Naive thymus-derived CD8-positive, alpha-beta T cell (primary cell): ENCODE results near the gene PIH1D1. TPM values are rescaled to one million over a fixed set of nuclear protein-coding genes. Genes with fewer than 3 reads are reported as not detected.
A peak's percentile ranks its signal among the peaks of the same experiment; 100 is the strongest.
"Not testable (repeated sequence)": the region's sequence is repeated elsewhere in the genome, so short reads cannot be mapped to it uniquely, and the experiment has no call there.

Source experiments
- ATAC-seq, 2 donors: fragments of 150-1000 bp; cut with Tn5 transposase in 1 of 2; sonication (Bioruptor Pico), chemical (Tn5 transposase) in 1 of 2; 1 replicate in 1 of 2; 2 replicates in 1 of 2; pipeline ENCODE4 v1.10.0; 2021; ENCODE audit warnings: mild to moderate bottlenecking in 2 of 2, moderate library complexity in 2 of 2
- POLR2A ChIA-PET: fragments of 350-600 bp; sonication (Branson Sonifier 250); formaldehyde crosslinking; loops from one replicate; lab custom pipeline; 2021; ENCODE audit warnings: antibody characterized with exemption; lab: Charles Lee
- DNase-seq, 10 donors: peaks; one replicate each; pipeline versions ENCODE4 v3.0.0 to v3.0.0-alpha.2; 2020 to 2022
- H3K27ac Mint-ChIP-seq, 10 donors: one replicate each; pipeline ENCODE4 v1.8.0; 2020 to 2022; ENCODE audit warnings: mild to moderate bottlenecking in 10 of 10, mixed read lengths in 10 of 10, moderate library complexity in 4 of 10, inconsistent platforms in 1 of 10
- H3K27me3 Mint-ChIP-seq, 5 donors: one replicate each; pipeline ENCODE4 v1.8.0; 2021 to 2022; ENCODE audit warnings: mixed read lengths in 5 of 5
- H3K36me3 Mint-ChIP-seq, 3 donors: one replicate each; pipeline ENCODE4 v1.8.0; 2020 to 2022; ENCODE audit warnings: mixed read lengths in 3 of 3, mild to moderate bottlenecking in 2 of 3, inconsistent platforms in 1 of 3
- H3K4me1 Mint-ChIP-seq, 4 donors: one replicate each; pipeline ENCODE4 v1.8.0; 2021 to 2022; ENCODE audit warnings: mixed read lengths in 4 of 4
- H3K4me3 Mint-ChIP-seq, 10 donors: one replicate each; pipeline ENCODE4 v1.8.0; 2020 to 2022; ENCODE audit warnings: mild to moderate bottlenecking in 10 of 10, mixed read lengths in 10 of 10, moderate library complexity in 6 of 10, inconsistent platforms in 1 of 10
- H3K9me3 Mint-ChIP-seq, 9 donors: one replicate each; pipeline ENCODE4 v1.8.0; 2020 to 2022; ENCODE audit warnings: mixed read lengths in 9 of 9, mild to moderate bottlenecking in 3 of 9, inconsistent platforms in 1 of 9, moderate library complexity in 1 of 9
- polyA plus RNA-seq, 3 donors: library from polyadenylated mRNA; unstranded; fragments of 300-500 nt; fragmentation: Illumina TruSeq; gene quantifications; one replicate each; pipeline ENCODE4 v1.2.3, GENCODE V29; 2021
- total RNA-seq, 8 experiments: library from RNA in 2 of 8; stranded (reverse) in 2 of 8; gene quantifications; one replicate each; pipeline ENCODE4 v1.2.3 and lab custom pipeline; 2021 to 2026

PIH1D1 gene
- total and polyA plus RNA-seq, 5 experiments from 2014 or later, result 85.3 to 179 (median 88.9) TPM

DNA sequence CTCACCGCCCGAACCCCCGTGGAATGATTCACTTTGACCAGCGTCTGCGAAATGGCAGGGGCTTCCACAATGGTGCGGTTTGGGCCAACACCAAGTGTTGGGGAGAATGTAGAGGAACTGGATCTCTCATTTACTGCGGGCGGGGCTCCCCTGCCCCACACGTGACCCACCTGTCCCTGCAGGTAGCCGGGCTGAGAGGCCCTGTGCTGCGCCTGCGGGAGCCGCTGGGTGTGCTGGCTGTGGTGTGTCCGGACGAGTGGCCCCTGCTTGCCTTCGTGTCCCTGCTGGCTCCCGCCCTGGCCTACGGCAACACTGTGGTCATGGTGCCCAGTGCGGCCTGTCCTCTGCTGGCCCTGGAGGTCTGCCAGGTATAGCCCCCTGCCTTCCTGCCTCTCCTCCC, 16.6 kb upstream of the PIH1D1 start:
- Mint-ChIP-seq H3K9me3 (no peaks in the 10 kb centered on the region), H3K27me3 (no peaks in the 10 kb centered on the region), H3K4me3 (peak overlapping the region in 6 of 10 donors; percentile 22 to 98 (median 80)), H3K36me3 (peaks cover 0 to 17% (median 3%) of the 10 kb centered on the region in 3 donors), H3K27ac (peak overlapping the region; percentile 98 to 100 (median 100)), H3K4me1 (peaks cover 14 to 52% (median 42%) of the 10 kb centered on the region in 4 donors)
- DNase-seq, result no peak
- POLR2A ChIA-PET, result interaction anchor here (1.2 to 11.3 kb wide), 4 partner anchors 8 to 67 kb away, joined by 4 to 321 read pairs (median 7); partner anchors contain the start of genes ALDH16A1 and PIH1D1
- ATAC-seq, result no peak

GRCh38 chr19:49465371-49465770, 13.8 kb upstream of the PIH1D1 start:
- no peaks in the 10 kb centered on the region for H3K27me3 Mint-ChIP-seq
- no peak overlapping the region for H3K4me3 Mint-ChIP-seq
- DNase-seq (no peak), ATAC-seq (no peak)
- no peaks in the 10 kb centered on the region for H3K9me3 Mint-ChIP-seq
- peak overlapping the region; percentile 47 to 95 (median 72) for H3K27ac Mint-ChIP-seq
- H3K4me1 Mint-ChIP-seq, result peaks cover 7 to 27% (median 21%) of the 10 kb centered on the region in 4 donors
- POLR2A ChIA-PET, result interaction anchor here (0.9 to 11.3 kb wide), 2 partner anchors 12 to 34 kb away, joined by 3 to 321 read pairs; partner anchors contain the start of genes ALDH16A1 and PIH1D1
- H3K36me3 Mint-ChIP-seq, result peaks cover 0 to 22% (median 3%) of the 10 kb centered on the region in 3 donors

DNA sequence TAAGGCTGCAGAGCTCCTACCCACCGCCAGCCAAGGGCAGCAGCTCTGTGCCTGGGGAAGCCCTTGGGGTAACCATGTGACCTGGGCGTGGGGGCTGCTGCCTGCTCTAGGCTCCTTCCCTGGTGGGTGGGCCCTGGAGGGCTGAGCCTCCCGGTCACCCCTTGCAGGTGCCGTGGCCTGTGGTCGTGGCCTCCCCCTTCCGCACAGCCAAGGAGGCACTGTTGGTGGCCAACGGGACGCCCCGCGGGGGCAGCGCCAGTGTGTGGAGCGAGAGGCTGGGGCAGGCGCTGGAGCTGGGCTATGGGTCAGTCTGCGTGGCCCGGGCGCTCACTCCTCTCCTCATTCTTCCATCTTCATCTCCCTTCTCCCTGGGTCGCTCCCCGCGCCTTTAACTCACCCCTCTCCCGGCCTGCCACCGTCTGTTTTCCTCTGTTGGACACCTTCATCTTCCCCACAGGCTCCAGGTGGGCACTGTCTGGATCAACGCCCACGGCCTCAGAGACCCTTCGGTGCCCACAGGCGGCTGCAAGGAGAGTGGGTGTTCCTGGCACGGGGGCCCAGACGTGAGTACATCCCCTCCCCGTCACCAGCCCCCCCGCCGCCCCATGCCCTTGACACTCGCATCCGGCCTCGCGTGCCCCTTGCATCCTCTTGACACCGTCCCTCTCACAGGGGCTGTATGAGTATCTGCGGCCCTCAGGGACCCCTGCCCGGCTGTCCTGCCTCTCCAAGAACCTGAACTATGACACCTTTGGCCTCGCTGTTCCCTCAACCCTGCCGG, 12.5 kb upstream of the PIH1D1 start:
- Mint-ChIP-seq H3K27ac (peak overlapping the region in 7 of 10 donors; percentile 24 to 95 (median 79)), H3K9me3 (no peaks in the 10 kb centered on the region)
- POLR2A ChIA-PET, result interaction anchor here (11.3 kb wide), 1 partner anchor 11 kb away, joined by 321 read pairs; the partner anchor contains the start of genes ALDH16A1 and PIH1D1

DNA sequence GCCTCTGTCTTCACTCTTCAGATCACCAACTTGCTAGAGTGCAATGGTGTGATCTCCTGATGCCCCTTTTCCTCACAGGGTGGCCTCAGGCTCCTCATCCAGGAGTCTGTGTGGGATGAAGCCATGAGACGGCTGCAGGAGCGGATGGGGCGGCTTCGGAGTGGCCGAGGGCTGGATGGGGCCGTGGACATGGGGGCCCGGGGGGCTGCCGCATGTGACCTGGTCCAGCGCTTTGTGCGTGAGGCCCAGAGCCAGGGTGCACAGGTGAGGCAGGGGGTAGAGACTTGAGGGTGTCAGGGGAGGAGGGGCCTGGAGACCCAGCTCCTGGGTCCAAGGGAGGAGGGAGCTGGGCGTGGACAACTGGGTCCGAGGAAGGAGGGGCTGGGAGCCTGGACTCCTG, 10.9 kb upstream of the PIH1D1 start:
- POLR2A ChIA-PET, result no interaction called here
- H3K9me3 Mint-ChIP-seq, result no peaks in the 10 kb centered on the region
- H3K36me3 Mint-ChIP-seq, result peaks cover 0 to 26% (median 0%) of the 10 kb centered on the region in 3 donors
- H3K4me1 Mint-ChIP-seq, result peaks cover 0 to 11% (median 2%) of the 10 kb centered on the region in 4 donors
- H3K4me3 Mint-ChIP-seq, result no peak overlapping the region
- peak overlapping the region in 6 of 10 donors; percentile 2 to 90 (median 50) for H3K27ac Mint-ChIP-seq
- ATAC-seq (no peak), DNase-seq (no peak)
- H3K27me3 Mint-ChIP-seq, result no peaks in the 10 kb centered on the region

More for the DNA sequence above, 12.5 kb upstream of the PIH1D1 start:
- peaks cover 0 to 29% (median 3%) of the 10 kb centered on the region in 3 donors for H3K36me3 Mint-ChIP-seq
- H3K4me1 Mint-ChIP-seq, result peaks cover 3 to 16% (median 12%) of the 10 kb centered on the region in 4 donors
- no peak overlapping the region for H3K4me3 Mint-ChIP-seq
- DNase-seq, result no peak
- no peak for ATAC-seq
- H3K27me3 Mint-ChIP-seq, result no peaks in the 10 kb centered on the region

DNA sequence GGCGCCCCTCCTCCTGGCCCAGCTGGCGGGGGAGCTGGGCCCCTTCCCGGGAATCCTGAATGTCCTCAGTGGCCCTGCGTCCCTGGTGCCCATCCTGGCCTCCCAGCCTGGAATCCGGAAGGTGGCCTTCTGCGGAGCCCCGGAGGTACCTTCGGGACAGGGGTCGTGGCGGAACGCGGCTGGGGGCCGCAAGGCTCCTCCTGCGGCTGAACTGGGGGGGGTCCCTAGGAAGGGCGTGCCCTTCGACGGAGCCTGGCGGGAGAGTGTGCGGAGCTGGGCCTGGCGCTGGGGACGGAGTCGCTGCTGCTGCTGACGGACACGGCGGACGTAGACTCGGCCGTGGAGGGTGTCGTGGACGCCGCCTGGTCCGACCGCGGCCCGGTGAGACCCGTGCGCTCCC, 10.0 kb upstream of the PIH1D1 start:
- Mint-ChIP-seq H3K9me3 (no peaks in the 10 kb centered on the region), H3K27ac (no peak overlapping the region), H3K27me3 (no peaks in the 10 kb centered on the region), H3K4me3 (no peak overlapping the region), H3K4me1 (peaks cover 0 to 13% (median 5%) of the 10 kb centered on the region in 4 donors), H3K36me3 (peaks cover 0 to 33% (median under 1%) of the 10 kb centered on the region in 3 donors)
- POLR2A ChIA-PET, result interaction anchor here (0.9 kb wide), 1 partner anchor 10 kb away, joined by 8 read pairs; the partner anchor contains the start of gene PIH1D1
- ATAC-seq, result no peak
- no peak for DNase-seq

GRCh38 chr19:49461130-49461529, 9.5 kb upstream of the PIH1D1 start:
- H3K36me3 Mint-ChIP-seq, result peaks cover 0 to 35% (median 6%) of the 10 kb centered on the region in 3 donors
- H3K27ac Mint-ChIP-seq, H3K4me3 Mint-ChIP-seq, H3K27me3 Mint-ChIP-seq, DNase-seq, H3K9me3 Mint-ChIP-seq, ATAC-seq: not testable (repeated sequence)
- POLR2A ChIA-PET, result interaction anchor here (0.9 kb wide), 2 partner anchors 10 to 18 kb away, joined by 3 to 8 read pairs; partner anchors contain the start of gene PIH1D1
- H3K4me1 Mint-ChIP-seq, result peaks cover 0 to 16% (median 7%) of the 10 kb centered on the region in 4 donors

DNA sequence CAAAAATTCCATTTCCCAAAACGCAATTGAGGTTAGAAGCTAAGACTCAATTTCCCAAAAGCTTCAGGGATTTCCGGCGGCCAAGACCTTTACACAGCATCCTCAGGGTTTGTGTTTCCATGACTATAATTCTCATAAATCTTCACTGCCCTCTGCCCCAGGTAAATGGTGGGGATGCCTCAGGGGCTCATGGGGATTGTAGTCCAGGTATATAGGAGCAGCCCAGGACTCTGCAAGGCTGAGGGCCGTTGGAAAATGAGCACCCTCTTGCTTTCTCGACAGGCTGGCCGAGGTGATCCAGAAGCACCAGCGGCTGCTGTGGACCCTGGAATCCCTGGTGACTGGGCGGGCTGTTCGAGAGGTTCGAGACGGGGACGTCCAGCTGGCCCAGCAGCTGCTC, 7.8 kb upstream of the PIH1D1 start:
- no peak for DNase-seq
- Mint-ChIP-seq H3K4me3 (no peak overlapping the region), H3K9me3 (no peaks in the 10 kb centered on the region), H3K4me1 (peaks cover 0 to 26% (median 11%) of the 10 kb centered on the region in 4 donors), H3K36me3 (peaks cover 0 to 37% (median 8%) of the 10 kb centered on the region in 3 donors), H3K27me3 (no peaks in the 10 kb centered on the region), H3K27ac (peak overlapping the region in 2 of 10 donors; percentile 21 to 25)
- ATAC-seq, result no peak
- POLR2A ChIA-PET, result interaction anchor here (1.0 to 1.5 kb wide), 3 partner anchors 10 to 40 kb away, joined by 3 to 5 read pairs (median 3); partner anchors contain the start of gene FLT3LG

- no peaks in the 10 kb centered on the region for H3K9me3 Mint-ChIP-seq
- peaks cover 0 to 32% (median 8%) of the 10 kb centered on the region in 3 donors for H3K36me3 Mint-ChIP-seq
- POLR2A ChIA-PET, result interaction anchor here (0.6 to 12.3 kb wide), 4 partner anchors 10 to 301 kb away, joined by 3 to 321 read pairs (median 4); partner anchors contain the start of gene FLT3LG
- ATAC-seq (no peak), DNase-seq (no peak)
- H3K27me3 Mint-ChIP-seq, result no peaks in the 10 kb centered on the region
- peaks cover 3 to 34% (median 19%) of the 10 kb centered on the region in 4 donors for H3K4me1 Mint-ChIP-seq
- H3K4me3 Mint-ChIP-seq, result no peak overlapping the region
- peak overlapping the region in 1 of 10 donors; percentile 19 for H3K27ac Mint-ChIP-seq
Measured at GRCh38 chr19:49458567-49458903, 6.9 kb upstream of the PIH1D1 start.

GRCh38 chr19:49456326-49456725, 4.7 kb upstream of the PIH1D1 start:
- Mint-ChIP-seq H3K4me1 (peaks cover 12 to 48% (median 39%) of the 10 kb centered on the region in 4 donors), H3K36me3 (peaks cover 0 to 34% (median 8%) of the 10 kb centered on the region in 3 donors), H3K27ac (peak overlapping the region in 7 of 10 donors; percentile 8 to 87 (median 50)), H3K4me3 (peak overlapping the region in 5 of 10 donors; percentile 7 to 75 (median 33)), H3K27me3 (no peaks in the 10 kb centered on the region), H3K9me3 (no peaks in the 10 kb centered on the region)
- POLR2A ChIA-PET, result interaction anchor here (12.3 kb wide), 1 partner anchor 13 kb away, joined by 321 read pairs; the partner anchor contains the start of gene FLT3LG
- ATAC-seq (no peak), DNase-seq (no peak)

- H3K4me1 Mint-ChIP-seq, result peaks cover 12 to 52% (median 43%) of the 10 kb centered on the region in 4 donors
- peak overlapping the region in 6 of 10 donors; percentile 36 to 87 (median 56) for H3K27ac Mint-ChIP-seq
- POLR2A ChIA-PET, result interaction anchor here (0.9 to 12.3 kb wide), 2 partner anchors 13 to 40 kb away, joined by 3 to 321 read pairs; partner anchors contain the start of genes FLT3LG and RPS11
- peak overlapping the region in 6 of 10 donors; percentile 7 to 75 (median 39) for H3K4me3 Mint-ChIP-seq
- ATAC-seq (no peak), DNase-seq (no peak)
- peaks cover 0 to 33% (median 8%) of the 10 kb centered on the region in 3 donors for H3K36me3 Mint-ChIP-seq
- H3K27me3 Mint-ChIP-seq, result no peaks in the 10 kb centered on the region
- no peaks in the 10 kb centered on the region for H3K9me3 Mint-ChIP-seq
Measured at GRCh38 chr19:49455773-49456172, 4.2 kb upstream of the PIH1D1 start.

DNA sequence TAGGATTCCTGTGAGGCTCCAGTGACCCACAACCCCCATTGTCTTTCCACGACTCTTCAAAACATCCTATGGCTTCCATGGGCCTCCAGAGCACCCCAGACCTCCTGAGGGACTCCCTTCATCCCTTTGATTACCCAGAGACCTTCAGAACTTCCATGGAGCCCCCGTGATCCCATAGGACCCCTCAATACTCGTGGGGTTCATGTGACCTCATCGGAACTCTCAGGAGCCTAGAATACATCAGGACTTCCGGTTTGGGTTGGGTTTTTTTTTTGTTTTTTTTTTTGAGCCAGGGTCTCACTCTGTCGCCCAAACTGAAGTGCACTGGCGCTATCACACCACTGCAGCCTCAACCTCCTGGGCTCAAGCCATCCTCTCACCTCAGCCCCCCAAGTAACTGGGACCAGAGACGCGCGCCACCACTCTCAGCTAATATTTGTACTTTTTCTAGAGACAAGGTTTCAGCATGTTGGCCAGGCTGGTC, 2.2 kb upstream of the PIH1D1 start:
- H3K36me3 Mint-ChIP-seq, result peaks cover 0 to 36% (median 8%) of the 10 kb centered on the region in 3 donors
- peak overlapping the region; percentile 95 to 100 (median 98) for H3K4me3 Mint-ChIP-seq
- H3K9me3 Mint-ChIP-seq, result no peaks in the 10 kb centered on the region
- ATAC-seq (peak in 1 of 2 donors; percentile 3), DNase-seq (no peak)
- H3K27me3 Mint-ChIP-seq, result no peaks in the 10 kb centered on the region
- POLR2A ChIA-PET, result interaction anchor here (0.6 to 12.3 kb wide), 20 partner anchors 8 to 264 kb away, joined by 3 to 321 read pairs (median 4); partner anchors contain the start of genes CD37, FLT3LG, KASH5 and NOSIP
- H3K27ac Mint-ChIP-seq, result peak overlapping the region; percentile 93 to 100 (median 100)
- H3K4me1 Mint-ChIP-seq, result peaks cover 17 to 65% (median 57%) of the 10 kb centered on the region in 4 donors
